RCC 7860 (cell line): ENCODE results near the gene NPHP3.
"Not testable (repeated sequence)": the region's sequence is repeated elsewhere in the genome, so short reads cannot be mapped to it uniquely, and the experiment has no call there.

Experiments used
- DNase-seq: peaks from one replicate; pipeline ENCODE4 v3.0.0-alpha.2; 2015; ENCODE audit warnings: low spot score
- FAIRE-seq: peaks from 2 replicates; lab custom pipeline; 2012; peaks lifted over from hg19 to GRCh38; lab: Jason Lieb, UNC

The NPHP3 gene, protein sequence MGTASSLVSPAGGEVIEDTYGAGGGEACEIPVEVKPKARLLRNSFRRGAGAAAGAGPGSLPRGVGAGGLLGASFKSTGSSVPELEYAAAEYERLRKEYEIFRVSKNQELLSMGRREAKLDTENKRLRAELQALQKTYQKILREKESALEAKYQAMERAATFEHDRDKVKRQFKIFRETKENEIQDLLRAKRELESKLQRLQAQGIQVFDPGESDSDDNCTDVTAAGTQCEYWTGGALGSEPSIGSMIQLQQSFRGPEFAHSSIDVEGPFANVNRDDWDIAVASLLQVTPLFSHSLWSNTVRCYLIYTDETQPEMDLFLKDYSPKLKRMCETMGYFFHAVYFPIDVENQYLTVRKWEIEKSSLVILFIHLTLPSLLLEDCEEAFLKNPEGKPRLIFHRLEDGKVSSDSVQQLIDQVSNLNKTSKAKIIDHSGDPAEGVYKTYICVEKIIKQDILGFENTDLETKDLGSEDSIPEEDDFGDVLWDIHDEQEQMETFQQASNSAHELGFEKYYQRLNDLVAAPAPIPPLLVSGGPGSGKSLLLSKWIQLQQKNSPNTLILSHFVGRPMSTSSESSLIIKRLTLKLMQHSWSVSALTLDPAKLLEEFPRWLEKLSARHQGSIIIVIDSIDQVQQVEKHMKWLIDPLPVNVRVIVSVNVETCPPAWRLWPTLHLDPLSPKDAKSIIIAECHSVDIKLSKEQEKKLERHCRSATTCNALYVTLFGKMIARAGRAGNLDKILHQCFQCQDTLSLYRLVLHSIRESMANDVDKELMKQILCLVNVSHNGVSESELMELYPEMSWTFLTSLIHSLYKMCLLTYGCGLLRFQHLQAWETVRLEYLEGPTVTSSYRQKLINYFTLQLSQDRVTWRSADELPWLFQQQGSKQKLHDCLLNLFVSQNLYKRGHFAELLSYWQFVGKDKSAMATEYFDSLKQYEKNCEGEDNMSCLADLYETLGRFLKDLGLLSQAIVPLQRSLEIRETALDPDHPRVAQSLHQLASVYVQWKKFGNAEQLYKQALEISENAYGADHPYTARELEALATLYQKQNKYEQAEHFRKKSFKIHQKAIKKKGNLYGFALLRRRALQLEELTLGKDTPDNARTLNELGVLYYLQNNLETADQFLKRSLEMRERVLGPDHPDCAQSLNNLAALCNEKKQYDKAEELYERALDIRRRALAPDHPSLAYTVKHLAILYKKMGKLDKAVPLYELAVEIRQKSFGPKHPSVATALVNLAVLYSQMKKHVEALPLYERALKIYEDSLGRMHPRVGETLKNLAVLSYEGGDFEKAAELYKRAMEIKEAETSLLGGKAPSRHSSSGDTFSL (N-terminal part only)

DNA sequence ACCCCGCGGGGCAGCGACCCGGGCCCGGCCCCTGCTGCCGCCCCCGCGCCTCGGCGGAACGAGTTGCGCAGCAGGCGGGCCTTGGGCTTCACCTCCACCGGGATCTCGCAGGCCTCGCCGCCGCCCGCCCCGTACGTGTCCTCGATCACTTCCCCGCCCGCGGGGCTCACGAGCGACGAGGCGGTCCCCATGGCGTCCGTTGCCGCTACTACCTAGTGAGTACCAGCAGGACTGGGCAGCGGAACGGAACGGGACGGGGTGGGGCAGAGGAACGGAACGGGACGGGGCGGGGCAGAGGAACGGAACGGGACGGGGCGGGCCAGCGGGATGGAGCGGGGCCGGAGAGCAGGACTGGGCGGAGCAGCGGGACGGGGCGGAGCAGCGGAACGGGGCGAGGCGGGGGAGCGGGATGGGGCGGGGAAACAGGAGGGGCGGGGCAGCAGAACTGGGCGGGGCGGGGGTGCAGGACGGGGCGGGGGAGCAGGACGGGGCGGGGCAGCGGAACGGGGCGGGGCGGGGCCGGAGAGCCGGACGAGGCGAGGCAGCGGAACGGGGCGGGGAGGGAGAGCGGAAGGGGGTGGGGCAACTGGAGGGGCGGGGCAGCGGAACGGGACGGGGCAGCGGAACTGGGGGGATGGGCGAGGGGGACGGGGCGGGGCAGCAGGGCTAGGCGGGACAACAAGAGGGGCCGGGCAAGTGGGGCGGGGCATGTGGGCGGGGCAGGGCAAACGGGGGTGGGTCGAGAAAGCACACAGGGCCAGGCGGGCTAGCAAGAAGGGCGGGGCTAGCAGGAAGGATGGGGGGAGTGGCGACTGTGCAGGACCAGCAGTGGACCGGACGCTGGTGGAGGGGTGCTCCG lies at the start of gene NPHP3:
Gene NPHP3, minus strand, starts transcription at position 245 of the 859 bp plus-strand sequence. Its CDS starts 54 bp downstream, at position 191.
- DNase-seq (peak; percentile 86), FAIRE-seq (no peak)

DNA sequence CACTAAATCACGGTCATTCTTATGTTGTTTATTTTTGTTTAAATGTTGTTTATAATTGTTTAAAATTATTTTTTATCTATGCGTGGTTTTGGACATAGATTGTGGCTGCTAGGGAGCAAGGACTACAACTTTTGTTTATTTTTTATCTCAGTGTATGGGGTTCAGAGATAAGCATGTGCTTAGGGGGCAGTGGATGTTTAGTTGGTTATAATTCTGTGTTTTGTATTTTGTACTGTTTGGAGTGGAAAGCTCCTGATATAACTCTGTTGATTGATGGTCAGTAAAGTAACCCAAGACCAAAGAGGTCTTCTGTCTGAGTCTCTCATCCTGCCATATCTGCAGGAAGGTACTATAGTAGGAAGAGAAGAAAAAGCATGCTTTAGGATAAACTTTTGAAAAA lies 36.5 kb upstream of the NPHP3 start:
- FAIRE-seq (no peak), DNase-seq (no peak)

DNA sequence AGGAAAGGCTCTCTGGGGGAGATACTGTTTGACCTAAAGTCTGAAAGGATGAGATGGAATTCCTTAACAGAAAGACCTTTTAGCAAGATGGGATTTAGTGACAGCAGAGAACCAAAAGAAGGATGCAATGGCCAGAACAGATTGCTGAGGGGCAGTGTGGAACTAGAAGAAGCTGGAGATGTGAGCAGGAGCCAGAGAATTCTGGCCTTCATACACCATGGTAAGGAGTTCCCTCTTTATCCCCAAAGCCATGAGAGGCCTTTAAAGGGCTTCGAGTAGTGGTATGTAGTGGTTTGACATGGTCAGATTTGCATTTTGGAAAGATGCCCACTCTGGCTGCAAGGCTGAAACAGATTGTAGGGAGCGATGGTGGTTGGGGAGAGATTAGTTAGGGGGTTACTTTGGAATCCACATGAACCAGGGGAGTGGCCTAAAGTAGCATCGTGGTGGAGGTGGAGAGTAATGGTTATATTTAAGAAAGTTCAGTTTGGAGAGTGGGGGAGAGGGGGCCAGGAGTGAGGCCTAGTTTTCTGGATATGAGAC lies 34.0 kb upstream of the NPHP3 start:
- no peak for FAIRE-seq

DNA sequence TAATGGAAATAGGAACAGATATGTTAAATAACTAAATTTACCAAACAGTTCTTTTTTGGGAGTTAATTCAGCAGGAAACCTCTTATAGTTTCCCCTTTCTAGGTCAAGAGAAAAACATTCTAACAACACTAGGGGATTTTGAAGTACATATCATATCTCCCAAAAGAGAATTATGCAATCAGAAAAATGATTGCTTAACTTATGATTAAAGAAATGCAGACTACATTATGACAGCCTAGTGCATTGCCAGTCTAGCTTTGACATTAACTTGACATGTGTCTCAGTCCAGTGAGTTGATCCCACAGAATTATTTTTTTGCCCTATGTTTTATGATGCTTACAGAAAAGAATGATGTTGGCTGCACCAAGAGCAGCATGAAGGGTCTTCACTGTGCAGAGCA lies 31.7 kb upstream of the NPHP3 start:
- DNase-seq (no peak), FAIRE-seq (no peak)

More for the DNA sequence above, 34.0 kb upstream of the NPHP3 start:
- no peak for DNase-seq

DNA sequence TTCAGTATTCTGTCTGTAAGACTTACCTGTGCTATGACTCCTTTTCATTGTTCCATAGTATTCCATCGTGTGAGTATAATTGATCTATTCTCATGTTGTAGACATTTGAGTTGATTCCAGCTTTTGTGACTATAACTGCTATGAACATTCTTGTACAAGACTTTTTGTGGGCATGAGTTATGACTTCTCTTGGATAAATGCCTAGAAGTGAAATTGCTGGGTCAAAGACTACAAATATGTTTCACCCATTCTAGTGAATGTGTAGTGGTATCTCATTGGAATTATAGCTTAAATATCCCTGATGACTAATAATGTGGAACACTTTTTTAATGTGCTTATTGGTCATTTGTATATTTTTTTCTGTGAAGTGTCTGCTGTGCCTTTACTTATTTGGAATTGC lies 27.6 kb upstream of the NPHP3 start:
- DNase-seq (no peak), FAIRE-seq (no peak)

DNA sequence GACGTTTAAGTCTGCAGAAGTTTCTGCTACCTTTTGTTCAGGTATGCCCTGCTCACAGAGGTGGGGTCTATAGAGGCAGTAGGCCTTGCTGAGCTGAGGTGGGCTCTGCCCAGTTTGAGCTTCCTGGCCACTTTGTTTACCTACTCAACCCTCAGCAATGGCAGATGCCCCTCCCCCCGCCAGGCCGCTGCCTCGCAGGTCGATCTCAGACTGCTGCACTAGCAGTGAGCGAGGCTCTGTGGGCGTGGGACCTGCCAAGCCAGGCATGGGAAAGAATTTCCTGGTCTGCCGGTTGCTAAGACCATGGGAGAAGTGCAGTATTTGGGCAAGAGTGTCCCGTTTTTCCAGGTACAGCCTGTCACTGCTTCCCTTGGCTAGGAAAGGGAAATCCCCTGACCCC lies 24.5 kb upstream of the NPHP3 start:
- not testable (repeated sequence) for DNase-seq, FAIRE-seq

DNA sequence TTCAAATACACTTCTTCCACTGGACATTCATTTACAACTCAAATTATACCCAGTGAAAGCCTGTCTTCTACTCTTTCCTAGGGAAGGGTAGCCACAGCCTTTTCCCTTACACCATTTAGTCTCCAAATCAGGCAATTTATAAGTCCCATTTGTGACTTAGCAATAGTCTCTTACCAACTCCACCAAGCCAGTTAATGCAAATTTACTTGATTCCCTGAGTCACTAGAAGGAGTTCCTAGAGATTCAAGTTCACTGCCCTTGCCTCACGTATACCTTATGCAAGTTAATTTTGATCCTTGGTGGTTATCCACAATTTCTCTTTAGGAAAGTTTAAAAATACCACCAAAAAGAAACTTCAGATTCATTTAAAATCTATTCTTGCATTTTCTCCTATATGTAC lies 16.1 kb upstream of the NPHP3 start:
- no peak for FAIRE-seq

DNA sequence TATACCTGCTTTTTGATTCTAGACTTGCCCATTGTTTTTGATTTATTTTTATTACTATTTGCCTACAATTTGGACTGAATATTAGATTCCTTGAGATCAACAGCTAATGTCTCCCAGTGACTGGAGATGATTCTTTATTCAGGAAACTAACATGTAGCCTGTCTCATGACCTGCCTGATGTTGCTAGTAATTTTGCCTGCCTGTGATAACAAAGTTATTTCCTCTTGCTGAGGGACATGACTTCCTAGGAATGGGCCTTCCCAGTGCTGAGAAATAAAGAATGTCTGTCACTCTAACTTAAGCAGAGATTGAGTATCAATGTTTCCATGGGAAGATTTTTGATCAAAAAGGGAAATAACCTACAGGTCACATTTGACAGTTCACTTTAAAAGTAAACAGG lies 13.4 kb upstream of the NPHP3 start:
- FAIRE-seq (no peak), DNase-seq (no peak)

More for the DNA sequence above, 16.1 kb upstream of the NPHP3 start:
- DNase-seq: no peak

DNA sequence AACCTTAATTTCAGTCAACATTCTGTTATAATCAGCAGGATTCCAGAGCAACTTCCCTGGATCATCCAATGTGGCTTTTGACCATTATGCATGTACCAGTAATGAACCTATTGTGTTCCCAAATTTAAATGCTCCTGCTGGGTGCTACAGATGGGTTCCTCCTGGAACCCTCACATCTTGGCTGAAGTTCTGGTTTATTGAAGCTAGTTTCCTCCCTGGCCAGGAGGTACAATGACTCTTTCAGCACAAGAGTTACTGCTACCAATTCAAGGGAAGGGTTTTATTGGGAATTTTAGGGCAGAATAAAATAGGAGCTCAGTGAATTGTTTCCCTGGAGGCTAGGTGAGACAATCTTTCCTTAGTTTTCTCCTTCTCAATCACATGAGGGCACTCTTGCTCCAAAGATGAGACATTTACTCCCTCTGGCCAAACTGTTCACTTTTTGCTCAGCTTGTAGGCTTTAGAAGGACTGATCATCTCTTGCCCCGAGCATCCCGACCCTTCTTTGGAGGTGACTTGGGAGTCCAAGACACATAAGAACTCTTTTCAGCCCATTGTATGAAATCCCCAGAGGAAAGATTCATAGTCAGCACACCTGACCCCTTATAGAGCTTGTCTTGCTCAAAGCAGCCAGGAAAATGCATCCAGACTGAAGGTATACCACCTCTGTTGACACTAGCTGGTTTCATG lies 8.8 kb upstream of the NPHP3 start:
- FAIRE-seq (no peak), DNase-seq (no peak)

DNA sequence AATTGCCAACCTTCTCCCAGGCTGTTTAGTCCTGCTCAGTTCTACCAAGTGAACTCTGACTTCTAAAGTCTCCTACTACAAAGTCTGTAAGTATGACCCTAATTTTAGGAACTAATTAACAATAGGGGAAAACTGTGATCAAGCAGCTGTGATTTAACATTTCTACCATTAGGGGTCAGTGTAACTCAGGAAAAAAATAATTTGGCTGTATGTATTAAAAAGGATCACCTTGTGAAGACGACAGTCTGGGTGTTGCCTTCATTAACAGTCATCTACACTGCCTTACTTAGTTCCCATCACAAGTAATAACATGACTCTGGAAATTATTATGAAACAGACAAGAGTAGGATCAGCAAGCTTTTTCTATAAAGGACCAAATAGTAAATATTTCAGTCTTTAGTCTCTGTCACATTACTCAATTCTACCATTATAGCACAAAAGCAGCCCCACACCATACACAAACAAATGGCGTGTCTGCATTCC lies 4.2 kb upstream of the NPHP3 start:
- FAIRE-seq (peak; percentile 63), DNase-seq (peak; percentile 16)

DNA sequence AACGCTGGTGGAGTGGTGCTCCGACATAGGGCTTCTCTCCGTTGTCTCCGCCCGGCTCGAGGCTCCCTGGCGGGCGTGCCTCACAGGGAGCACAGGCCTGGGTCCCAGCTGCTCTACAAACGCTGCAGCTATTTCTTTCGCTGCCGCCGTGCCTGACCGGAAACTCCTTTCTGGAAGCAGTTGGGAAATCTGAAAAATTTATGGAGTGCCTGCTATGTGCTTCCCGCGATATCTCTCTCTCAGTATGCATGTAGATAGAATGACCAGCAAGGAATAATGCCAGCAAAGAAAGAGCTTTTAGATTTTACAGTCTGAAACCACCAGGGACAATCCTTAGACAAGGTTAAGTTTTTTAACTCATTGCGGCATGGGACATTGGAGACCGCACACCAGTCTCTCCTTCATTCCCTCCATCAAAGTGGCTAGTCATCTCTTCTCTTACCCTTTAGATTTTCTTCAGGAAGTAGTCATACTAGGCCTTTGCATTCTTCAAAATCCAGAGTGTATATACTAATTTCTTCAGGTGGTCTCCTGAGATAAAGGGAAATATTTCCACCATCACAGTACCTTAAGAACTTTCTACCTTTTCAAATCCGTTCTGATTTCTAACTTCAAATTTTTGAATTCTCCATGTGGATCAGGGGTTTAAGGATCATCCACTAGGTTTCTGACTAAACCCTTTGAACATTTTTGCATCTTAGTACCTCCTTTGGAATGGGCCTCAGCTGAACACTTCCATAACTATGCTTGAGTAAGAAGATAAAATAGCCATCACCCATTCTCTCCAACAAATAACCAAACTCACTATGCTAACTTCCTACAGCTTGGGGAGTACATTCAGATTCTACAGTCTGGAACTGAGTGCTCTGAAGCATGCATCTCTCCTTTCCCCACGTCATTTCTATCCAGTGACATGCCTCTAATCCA lies 1.1 kb upstream of the NPHP3 start:
- DNase-seq: no peak
- FAIRE-seq: no peak

DNA sequence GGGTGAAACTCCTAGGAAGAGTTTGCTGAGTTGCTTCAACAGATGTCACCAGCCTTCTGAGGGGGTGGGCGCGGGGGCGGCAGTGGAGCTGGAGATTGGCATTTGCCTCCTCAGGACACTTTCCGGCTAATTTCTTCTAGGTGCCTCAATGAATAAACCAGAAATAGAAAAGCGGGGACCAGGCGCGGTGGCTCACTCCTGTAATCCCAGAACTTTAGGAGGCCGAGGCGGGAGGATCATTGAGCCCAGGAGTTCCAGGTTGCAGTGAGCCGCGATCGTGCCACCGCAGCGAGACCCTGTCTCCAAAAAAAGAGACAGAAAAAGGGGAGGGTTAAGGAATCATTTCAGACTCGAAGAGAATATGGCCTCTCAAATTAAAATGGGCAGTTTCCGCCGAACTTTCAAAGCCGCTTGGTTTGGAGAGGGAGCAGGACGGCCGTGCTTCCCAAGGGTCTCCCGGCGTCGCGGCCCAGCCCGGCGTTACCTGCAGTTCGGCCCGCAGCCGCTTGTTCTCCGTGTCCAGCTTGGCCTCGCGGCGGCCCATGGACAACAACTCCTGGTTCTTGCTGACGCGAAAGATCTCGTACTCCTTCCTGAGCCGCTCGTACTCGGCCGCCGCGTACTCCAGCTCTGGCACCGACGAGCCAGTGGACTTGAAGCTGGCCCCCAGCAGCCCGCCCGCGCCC lies 587 bp downstream of the NPHP3 start:
- FAIRE-seq: no peak
- DNase-seq: peak; percentile 41

DNA sequence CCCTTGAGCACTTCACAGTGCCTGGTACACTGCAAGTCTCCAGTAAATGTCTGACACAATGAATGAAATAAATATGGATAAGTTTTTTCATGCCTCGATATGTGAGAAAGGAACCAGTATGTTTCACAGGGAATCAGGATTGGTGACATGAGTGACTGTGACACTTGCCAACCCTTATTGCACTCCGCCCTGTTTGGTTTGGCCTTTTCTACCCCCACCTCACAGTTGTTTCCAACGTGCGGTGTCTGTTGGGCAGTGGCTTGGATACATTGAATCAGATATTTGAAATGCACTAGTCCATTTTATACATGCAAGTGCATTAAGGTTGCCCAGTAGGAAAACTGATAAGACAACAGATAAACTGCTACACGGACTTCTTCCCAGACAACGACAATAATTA lies 2.0 kb downstream of the NPHP3 start:
- FAIRE-seq: no peak

DNA sequence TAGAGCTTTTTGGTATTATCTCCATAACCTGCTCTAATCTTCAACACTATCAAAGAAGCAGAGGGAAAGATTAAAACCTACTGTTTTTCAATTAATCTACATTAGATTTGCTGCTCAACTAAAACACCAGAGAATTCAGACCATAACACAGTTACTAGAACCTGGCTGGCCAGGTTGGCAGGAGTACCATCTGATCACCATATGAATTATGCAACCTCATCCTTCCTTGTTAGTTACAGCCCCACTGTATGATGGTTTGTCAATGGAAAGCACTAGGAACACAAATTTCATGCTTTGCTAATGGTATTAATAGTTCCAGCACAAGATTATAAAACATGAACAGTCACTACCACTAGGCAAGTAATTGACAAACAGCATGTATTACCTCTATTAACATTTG lies 5.8 kb downstream of the NPHP3 start:
- FAIRE-seq (no peak), DNase-seq (no peak)

More for the DNA sequence above, 2.0 kb downstream of the NPHP3 start:
- no peak for DNase-seq

DNA sequence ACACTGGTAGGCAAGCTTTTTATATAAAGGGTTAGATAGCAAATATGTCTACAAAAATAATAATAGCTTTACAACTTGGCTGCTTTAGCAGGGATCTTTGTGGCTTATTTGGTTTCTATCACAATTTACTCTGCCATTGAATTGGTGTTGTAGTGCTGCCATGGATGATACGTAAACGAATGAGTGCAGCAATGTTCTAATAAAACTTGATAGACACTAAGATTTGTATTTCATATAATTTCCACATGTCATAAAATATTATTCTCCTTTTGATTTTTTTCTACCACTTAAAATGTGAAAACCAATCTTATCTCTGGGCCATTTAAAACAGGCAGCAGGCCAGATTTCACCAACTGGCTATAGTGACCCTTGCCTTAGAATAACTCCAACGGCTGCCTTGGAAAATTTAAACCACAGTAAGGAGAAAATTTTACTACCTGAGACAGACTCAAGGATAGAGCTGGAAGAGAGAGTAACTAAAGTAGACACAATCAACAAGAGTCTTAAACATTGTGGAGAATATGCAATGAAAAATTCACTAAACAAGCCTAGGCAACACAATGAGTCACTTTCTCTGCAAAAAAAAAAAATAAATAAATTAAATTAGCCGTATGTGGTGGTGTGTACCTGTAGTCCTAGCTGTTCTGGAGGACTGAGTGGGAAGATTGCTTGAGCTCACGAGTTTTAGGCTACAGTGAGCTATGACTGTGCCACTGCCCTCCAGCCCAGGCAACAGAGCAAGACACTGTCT lies 8.1 kb downstream of the NPHP3 start:
- no peak for DNase-seq
- no peak for FAIRE-seq

DNA sequence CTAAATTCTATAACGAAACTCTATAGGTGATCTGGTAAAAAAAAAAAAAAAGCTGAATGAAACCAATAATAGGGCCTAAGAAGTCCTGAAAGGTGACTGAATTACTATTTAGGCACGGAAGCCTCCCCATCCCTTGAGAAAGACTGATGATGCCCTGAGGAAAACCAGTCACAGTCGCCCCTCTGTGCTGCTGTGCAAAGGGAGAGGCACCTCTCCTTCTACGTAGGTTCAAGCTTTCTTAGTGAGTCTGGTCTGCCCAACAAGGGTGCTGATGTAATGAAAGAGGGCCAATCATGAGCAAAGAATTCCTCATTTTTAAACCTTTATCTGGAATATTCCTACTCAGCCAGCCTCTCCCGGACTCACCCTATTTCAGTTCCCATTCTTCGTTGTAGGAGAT lies 11.9 kb downstream of the NPHP3 start:
- no peak for FAIRE-seq
- DNase-seq: no peak

DNA sequence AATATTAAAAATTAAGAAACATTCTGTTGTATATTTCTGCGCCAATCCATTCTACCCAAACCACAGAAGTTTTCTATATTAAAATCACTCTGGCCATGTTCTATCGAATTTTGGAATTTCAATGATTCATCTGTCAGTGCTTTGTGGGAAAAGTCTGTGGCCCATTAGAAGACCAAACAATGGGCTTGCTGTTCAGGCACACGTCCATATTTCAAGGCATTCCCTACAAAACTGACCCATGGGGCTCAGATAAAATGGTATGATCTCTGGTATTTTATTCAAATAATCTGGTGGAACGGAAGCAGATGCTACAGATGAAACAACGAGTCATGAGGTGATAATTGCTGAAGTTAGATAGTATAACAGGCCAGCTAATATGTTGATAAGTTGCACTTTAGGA lies 12.4 kb downstream of the NPHP3 start:
- FAIRE-seq: no peak
- DNase-seq: no peak
